Suprapubic skin (tissue), 4 donors: ENCODE measurements around the gene LRIG3.

Experiments
- EP300 ChIP-seq: sonication (generic); formaldehyde crosslinking; IDR thresholded peaks from one replicate; pipeline ENCODE4 v1.6.1; 2017; ENCODE audit warnings: antibody characterized with exemption
- POLR2A ChIP-seq, 2 donors: fragments of 450-650 bp; IDR thresholded peaks; one replicate each; pipeline ENCODE4 v1.6.1; 2017; ENCODE audit warnings: antibody characterized with exemption in 2 of 2, mild to moderate bottlenecking in 2 of 2, moderate library complexity in 2 of 2
- POLR2AphosphoS5 ChIP-seq, 3 donors: sonication (generic); formaldehyde crosslinking; IDR thresholded peaks; one replicate each; pipeline ENCODE4 v1.6.1; 2017; ENCODE audit warnings: antibody characterized with exemption in 3 of 3
- TF ChIP-seq, protein P1 (sequence below), 2 donors: fragments of 200-600 bp in 1 of 2; fragments of 450-650 bp in 1 of 2; sonication (generic) in 1 of 2; IDR thresholded peaks; one replicate each; pipeline ENCODE4 v1.5.1; 2016 to 2019; ENCODE audit warnings: antibody characterized with exemption in 2 of 2, mild to moderate bottlenecking in 1 of 2, moderate library complexity in 1 of 2

DNA sequence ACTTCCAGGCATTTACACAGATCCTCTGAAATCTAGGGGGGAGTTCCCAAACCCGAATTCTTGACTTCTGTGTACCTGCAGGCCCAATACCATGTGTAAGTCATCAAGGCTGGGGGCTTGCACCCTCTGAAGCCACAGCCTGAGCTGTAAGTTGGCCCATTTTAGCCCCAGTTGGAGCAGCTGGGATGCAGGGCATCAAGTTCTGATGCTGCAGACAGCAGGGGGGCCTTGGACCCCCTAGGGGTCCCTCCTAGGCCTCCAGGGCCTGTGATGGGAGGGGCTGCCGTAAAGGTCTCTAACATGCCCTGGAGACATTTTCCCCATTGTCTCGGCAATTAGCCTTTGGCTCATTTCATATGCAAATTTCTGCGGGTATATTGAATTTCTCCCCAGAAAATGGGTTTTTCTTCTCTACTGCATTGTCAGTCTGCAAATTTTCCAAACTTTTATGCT is 59.5 kb downstream of the LRIG3 start:
- TF ChIP-seq, protein P1, sequence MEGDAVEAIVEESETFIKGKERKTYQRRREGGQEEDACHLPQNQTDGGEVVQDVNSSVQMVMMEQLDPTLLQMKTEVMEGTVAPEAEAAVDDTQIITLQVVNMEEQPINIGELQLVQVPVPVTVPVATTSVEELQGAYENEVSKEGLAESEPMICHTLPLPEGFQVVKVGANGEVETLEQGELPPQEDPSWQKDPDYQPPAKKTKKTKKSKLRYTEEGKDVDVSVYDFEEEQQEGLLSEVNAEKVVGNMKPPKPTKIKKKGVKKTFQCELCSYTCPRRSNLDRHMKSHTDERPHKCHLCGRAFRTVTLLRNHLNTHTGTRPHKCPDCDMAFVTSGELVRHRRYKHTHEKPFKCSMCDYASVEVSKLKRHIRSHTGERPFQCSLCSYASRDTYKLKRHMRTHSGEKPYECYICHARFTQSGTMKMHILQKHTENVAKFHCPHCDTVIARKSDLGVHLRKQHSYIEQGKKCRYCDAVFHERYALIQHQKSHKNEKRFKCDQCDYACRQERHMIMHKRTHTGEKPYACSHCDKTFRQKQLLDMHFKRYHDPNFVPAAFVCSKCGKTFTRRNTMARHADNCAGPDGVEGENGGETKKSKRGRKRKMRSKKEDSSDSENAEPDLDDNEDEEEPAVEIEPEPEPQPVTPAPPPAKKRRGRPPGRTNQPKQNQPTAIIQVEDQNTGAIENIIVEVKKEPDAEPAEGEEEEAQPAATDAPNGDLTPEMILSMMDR (IDR thresholded peaks at IDR 0.05) = no peak
- TF ChIP-seq POLR2A (IDR thresholded peaks at IDR 0.05) (no peak), POLR2AphosphoS5 (IDR thresholded peaks at IDR 0.05) (no peak), EP300 (no peak)
